ENCODE results near the gene UBE2F.

UBE2F gene

DNA sequence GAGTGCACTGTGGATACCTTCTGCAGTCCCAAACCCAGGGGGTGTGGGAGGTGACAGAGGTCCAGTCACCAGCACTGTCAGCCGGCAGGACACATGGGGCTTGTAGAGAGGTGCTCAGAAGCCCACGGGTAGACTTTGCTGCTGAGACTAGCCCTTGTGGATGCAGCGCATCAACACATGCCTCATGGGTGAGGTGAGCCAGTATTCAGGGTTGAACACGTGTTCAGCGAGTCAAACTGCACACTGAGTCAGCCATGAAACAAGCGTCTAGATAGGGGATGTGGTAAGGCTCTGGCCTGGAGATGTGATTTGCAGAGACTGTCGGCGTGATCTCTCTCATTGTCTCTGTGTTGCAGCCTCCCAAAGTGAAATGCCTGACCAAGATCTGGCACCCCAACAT lies 58.2 kb downstream of the UBE2F start:
- TF ChIP-seq, protein P1, sequence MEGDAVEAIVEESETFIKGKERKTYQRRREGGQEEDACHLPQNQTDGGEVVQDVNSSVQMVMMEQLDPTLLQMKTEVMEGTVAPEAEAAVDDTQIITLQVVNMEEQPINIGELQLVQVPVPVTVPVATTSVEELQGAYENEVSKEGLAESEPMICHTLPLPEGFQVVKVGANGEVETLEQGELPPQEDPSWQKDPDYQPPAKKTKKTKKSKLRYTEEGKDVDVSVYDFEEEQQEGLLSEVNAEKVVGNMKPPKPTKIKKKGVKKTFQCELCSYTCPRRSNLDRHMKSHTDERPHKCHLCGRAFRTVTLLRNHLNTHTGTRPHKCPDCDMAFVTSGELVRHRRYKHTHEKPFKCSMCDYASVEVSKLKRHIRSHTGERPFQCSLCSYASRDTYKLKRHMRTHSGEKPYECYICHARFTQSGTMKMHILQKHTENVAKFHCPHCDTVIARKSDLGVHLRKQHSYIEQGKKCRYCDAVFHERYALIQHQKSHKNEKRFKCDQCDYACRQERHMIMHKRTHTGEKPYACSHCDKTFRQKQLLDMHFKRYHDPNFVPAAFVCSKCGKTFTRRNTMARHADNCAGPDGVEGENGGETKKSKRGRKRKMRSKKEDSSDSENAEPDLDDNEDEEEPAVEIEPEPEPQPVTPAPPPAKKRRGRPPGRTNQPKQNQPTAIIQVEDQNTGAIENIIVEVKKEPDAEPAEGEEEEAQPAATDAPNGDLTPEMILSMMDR (IDR thresholded peaks at IDR 0.05; ENCODE audit: low read depth, low read length, missing control alignments), result no peak
- DNase-seq (ENCODE audit: low read depth), result no peak
- H3K4me3 ChIP-seq (ENCODE audit: low read depth, low read length), result no peak overlapping the region

DNA sequence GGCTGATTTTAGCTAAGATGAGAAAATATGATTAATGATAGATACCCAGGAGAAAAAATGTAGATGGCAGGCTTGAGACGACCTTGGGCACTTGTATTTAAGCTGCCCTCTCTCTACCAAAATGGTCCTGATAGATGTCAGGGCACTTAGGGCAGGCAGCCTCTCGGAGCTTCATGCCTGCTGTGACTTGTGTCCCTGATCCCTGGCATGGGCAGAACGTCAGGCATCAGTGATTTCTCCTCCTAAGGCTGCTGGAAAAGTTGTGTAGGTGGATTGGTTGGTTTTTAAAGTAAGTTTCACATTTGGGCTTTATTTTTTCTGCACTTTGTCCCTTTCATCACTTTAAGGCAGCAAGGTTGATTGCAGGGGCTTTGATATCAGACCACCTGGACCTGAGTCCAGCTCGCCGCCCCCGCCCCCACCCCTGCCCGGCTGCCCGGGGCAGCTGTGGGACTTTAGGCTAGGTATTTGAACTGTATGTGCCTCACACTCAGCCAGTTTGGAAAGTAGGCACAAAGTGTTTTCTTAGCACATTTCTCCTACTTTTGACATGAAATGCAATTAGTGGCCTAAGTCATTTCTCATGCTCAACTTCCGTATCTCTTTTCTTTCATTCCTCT lies 59.0 kb downstream of the UBE2F start:
- no peak for DNase-seq (ENCODE audit: low read depth)
- TF ChIP-seq, protein P1 (IDR thresholded peaks at IDR 0.05; ENCODE audit: low read depth, low read length, missing control alignments), result no peak
- H3K4me3 ChIP-seq (ENCODE audit: low read depth, low read length), result no peak overlapping the region

DNA sequence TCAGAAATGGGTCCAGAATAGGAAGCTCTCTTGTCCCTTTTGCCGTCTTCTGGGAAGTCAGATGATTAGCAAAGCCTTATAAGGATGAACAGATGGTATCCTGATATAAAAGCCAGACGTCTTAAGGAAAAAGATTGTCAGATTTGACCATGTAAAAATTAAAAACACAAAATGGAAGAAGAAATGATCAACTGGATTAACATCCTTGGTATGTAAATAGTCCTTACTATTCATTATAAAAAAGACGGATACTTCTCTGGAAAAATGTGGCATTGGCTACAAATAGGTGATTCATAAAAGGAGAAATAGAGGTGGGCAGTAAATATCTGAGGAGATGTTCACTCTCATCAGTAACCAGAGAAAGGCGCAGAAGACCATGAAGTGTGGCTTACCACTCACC lies 60.2 kb downstream of the UBE2F start:
- DNase-seq (ENCODE audit: low read depth), result no peak
- TF ChIP-seq, protein P1 (IDR thresholded peaks at IDR 0.05; ENCODE audit: low read depth, low read length, missing control alignments), result no peak
- no peak overlapping the region for H3K4me3 ChIP-seq (ENCODE audit: low read depth, low read length)

DNA sequence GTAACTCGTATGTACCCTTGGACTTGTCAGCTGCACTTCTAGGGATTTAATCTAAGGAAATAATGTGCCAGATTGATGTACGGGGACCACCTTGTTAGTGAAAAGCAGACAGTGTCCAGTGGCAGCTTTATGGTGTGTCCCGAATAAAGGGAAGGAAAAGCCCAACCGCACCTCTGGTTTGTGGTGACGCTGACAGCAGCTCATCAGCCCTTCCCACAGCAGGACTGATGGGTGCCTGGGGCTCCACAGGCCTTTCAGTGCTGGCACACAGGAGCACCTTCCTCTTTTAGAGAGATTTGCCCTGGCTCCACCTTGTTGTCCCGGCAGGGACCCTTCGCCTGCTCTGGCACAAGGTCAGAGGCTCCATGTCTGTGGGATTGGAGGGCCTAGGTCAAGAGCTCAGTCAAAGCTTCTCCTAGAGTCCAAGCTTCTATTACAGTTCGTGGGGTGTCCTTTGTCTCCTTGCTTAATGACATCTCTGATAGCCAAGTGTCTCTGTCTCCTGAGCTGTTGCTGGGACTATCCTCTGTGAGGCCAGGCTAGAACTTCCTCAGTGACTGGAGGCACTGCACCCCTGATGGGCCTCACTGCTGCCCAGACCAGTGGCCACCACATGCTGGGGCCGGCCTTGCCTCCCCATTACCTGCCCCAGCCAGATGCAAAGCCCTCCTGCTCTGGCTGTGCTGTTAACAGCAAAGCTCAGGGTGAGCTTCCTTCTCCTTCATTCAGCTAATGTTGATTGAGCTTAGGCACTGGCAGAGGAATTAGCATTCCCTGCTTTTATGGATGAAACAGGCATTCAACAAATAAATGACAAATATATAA lies 61.0 kb downstream of the UBE2F start:
- no peak overlapping the region for H3K4me3 ChIP-seq (ENCODE audit: low read depth, low read length)
- TF ChIP-seq, protein P1 (IDR thresholded peaks at IDR 0.05; ENCODE audit: low read depth, low read length, missing control alignments), result no peak
- no peak for DNase-seq (ENCODE audit: low read depth)

DNA sequence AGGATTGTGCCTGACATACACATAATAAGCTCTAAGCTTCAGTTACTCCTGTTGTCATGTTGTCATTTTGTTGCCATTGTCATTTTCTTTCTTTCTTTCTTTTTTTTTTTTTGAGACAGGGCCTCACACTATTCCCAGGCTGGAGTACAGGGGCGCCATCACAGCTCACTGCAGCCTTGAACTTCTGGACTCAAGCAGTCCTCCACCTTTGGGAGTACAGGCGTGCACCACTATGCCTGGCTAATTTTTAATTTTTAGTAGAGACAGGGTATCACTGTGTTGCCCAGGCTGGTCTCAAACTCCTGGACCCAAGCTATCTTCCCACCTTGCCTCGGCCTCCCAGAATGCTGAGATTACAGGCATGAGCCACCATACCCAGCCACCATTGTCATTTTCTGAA lies 63.0 kb downstream of the UBE2F start:
- TF ChIP-seq, protein P1 (IDR thresholded peaks at IDR 0.05; ENCODE audit: low read depth, low read length, missing control alignments), result no peak
- DNase-seq (ENCODE audit: low read depth), result no peak

DNA sequence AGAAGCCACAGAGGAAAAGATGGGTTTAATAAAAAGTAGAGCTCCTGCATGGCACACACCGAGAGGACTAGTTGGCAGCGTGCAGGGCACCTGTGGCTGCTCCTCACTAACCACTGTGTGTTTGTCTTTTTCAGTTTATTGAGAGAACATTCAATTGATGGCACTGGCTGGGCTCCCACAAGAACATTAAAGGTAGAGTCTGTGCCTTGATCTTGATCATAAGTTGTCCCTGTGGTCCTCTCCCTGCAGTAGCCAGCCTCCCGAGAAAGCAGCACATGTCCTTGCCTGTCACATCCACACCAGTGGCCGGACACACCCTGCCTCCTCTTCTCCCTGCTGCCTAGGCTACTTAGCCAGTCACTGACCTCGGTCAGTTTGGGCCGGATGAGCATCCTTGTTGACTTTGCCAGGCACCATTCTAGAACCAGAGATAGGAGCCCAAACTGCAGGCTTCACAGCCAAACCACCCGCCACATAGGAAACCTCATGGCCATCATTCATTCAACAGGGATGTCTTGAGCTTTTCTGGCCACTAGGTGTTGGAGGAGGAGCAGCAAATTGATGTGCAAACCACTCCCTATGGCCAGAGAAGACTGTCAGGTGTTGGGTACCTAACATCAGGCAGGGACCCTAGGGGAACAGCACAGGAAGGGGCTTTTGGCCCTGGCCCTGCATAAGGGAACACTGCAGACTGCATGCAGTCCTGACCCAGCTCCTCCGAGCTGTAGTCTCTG lies 63.8 kb downstream of the UBE2F start:
- TF ChIP-seq, protein P1 (IDR thresholded peaks at IDR 0.05; ENCODE audit: low read depth, low read length, missing control alignments), result peak; percentile 28
- DNase-seq (ENCODE audit: low read depth), result no peak
- no peak overlapping the region for H3K4me3 ChIP-seq (ENCODE audit: low read depth, low read length)

More for the DNA sequence above, 63.0 kb downstream of the UBE2F start:
- H3K4me3 ChIP-seq (ENCODE audit: low read depth, low read length), result no peak overlapping the region

All from GM12864 (cell line).